Measurements from ENCODE around the gene CCNL2.
"Not testable (repeated sequence)": the region's sequence is repeated elsewhere in the genome, so short reads cannot be mapped to it uniquely, and the experiment has no call there.

The CCNL2 gene

DNA sequence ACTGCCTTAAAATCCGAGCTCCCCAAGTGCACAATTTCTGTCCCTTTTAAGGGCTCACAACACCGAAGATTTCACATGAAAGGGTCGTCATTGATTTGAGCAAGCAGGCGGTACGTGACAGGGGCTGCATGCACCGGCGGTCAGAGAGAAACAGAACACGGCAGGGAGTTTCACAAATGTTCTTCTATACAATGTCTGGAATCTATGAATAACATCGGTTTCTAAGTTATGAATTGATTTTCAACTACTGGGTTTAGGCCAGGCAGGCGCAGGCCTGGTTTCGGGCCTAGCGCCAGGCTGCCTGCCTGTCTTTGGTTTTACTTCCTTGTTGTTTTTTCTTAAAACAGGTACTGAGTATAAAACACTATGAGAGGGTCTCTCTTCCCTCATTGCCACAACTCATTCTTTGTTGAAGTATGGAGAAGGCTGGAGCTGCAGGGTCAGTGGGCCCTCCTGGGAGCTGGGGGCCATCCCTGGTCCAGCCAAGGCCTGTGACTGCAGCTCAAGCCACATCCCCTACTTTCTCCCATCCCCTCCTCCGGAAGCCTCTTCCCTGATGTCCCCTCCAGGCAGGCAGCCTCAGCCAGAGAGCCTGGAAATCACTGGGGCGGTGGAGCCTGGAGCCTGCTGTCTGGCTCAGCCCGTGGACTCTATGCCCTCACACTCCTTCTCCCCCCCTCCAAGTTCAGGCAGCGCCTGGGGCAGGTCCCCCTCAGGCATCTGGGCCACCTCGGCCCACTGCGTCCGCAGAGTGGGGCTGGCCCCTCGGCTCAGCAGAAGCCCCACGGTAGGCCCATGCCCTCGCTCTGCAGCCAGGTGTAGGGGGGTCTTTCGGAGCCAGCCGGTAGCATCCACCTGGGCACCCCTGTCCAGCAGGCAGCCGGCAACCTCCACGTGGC lies 19.6 kb upstream of the CCNL2 start:
- DNase-seq = no peak

DNA sequence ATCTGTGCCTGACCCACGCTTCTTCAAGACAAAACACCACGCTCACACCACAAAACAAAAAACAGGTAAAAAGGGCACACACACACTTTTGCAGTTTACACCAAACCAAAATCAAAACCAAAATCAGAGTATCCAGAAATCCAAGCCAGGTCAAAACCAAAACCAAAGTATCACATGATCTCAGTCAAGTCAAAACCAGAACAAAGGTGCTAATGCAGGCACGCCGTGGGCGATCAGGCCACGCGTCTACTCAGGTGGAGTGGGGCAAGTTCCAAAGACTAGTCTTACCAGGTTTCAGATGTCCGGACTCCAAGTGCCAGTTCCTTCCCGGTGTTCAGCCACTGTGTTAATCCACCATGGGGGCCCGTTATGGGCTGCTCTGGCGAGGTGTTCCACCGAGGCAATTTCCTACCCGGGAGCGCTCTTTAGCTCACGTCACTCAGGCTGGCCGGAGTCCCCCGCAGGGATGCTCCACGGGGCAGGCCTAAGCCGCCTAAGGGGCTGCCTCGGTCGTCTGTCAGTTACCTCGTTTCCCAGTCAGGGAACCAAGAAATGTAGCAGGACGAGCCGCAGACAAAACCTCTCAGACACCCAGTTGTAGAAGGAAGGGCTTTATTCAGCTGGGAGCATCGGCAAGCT lies 18.8 kb upstream of the CCNL2 start:
- not testable (repeated sequence) for DNase-seq

DNA sequence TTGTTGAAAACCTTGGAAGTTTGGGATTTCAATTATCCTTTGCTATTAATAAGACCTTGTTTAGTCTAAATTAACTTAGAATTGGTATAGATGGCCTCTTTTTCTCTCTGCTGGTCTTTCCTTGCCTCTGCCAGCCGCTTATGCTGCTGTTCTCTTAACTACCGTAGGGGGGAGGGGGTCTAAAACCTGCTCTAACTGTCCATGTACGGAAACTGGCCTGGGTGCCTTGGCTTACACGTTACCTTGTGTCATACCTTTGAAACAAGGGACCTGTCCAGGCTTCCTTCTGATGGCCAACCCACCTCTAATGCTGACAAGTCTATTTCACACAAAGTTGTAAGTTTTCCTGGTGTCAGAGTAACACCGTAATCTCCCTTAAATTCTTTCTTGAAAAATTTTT lies 18.3 kb upstream of the CCNL2 start:
- DNase-seq = not testable (repeated sequence)

DNA sequence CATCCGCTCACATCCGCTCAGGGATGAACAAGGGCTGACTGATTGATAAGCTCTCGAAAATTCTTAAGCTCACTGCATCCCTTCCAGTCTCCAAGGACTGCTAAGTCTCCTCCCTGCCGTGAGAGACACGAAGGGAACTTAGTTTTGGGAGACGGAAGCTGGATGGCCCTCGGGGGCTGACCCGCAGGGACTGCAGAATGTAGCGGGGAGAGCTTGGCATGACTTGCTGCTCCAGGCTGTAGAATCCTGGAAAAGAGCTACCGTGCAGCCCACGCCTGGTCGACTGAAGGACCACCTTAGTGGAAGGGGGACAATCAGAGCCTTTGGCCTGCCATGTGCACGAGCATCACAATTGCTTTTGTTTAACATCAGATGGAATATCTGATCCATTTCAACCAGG lies 16.6 kb upstream of the CCNL2 start:
- DNase-seq = no peak

DNA sequence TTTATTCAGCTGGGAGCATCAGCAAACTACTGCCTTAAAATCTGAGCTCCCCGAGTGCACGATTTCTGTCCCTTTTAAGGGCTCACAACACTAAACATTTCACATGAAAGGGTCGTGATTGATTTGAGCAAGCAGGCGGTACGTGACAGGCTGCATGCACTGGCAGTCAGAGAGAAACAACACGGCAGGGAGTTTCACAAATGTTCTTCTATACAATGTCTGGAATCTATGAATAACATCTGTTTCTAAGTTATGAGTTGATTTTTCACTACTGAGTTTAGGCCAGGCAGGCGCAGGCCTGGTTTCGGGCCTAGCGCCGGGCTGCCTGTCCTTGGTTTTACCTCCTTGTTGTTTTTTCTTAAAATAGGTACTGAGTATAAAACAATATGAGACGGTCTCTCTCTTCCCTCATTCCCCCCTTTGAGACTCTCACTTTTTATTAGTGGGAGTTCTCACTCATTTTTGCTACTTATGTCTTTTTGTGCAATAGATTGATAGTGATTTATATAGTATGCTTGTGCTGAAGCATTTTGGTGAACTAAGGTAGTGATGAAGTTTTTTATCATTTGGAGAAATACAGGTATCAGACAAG lies 13.3 kb upstream of the CCNL2 start:
- DNase-seq = not testable (repeated sequence)

DNA sequence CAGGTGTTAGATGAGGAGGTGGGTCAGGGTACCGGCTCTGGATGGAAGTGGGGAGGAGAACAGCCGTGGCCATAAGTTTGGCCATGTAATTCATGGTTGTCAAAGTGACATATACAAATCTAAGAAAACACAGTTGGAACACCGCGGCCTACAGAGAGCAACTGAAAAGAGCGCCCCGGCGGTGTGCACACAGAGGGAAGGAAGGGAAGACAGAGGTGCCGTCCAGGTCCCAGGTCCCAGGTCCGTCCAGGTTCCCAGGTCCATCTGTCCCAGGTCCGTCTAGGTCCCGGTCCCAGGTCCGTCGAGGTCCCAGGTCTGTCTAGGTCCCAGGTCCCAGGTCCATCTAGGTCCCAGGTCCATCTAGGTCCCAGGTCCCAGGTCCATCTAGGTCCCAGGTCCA lies 12.5 kb upstream of the CCNL2 start:
- DNase-seq = no peak

DNA sequence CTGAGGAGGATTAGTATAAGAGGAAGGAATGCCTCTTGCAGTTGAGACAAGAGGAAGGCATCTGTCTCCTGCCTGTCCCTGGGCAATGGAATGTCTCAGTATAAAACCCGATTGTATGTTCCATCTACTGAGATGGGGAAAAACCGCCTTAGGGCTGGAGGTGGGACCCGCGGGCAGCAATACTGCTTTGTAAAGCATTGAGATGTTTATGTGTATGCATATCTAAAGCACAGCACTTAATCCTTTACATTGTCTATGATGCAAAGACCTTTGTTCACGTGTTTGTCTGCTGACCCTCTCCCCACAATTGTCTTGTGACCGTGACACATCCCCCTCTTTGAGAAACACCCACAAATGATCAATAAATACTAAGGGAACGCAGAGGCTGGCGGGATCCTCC lies 11.1 kb upstream of the CCNL2 start:
- DNase-seq = not testable (repeated sequence)

DNA sequence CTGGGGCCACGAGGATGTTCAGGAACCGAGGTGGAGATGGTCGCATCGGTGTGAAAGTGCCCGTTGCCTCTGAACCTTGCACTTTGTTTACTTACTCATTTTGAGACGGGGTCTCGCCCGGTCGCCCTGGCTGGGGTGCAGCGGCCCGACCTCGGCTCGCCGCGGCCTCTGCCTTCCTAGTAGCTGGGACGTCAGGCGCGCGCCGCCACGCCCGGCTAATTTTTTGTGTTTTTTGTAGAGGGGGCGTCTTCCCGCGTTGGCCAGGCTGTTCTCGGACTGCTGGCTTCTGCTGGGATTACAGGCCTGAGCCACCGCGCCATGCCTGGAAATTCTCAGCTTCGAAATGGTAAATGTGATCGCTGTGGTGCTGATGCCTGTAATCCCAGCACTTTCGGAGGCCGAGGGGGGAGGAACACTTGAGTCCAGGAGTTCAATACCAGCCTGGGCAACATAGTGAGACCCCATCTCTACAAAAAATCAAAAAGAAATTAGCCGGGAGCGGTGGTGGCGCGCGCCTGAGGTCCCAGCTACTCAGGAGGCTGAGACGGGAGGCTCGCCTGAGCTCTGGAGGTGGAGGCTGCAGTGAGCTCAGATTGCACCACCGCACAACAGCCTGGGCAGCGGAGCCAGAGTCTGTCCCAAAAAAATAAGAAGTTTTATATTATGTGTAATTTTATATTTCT lies 8.6 kb upstream of the CCNL2 start:
- DNase-seq = no peak

DNA sequence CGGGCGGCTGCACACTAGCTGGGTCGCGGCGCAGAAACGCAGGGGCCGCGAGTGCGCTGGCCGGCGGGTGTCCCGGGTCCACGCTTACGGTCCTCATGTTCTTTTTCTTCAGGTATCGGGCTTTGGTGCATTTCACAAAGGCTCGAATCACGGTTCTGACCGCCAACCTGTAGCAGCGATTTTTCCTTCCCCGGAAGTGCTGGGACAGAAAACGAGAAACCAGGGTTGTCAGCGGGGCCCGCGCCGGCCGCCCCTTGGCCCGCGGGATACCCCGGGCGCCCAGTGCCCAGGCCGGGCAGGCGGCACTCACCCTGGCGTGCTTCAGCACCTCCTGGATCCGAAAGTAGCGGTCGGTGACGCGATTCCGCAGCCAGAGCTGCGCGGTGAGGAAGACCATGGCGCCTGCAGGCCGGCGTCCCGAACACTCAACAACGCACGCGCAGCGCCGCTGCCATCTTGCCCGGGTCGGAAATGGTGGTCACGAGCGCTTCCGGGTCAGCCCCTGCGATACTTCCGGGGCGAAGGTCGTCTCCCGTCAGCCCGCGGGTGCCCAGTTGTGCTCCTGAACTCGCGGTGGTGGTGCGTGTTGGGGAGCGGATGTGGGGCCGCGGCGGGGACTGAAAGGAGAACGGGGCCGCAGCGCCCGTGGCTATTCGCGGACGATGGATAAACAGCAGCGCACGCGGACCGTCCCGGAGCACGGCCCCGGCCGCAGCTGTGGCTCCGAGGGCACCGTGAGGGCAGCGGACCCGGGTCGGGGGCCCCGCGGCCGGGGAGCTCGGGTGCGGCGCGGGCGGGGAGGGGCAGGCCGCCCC lies 7.9 kb upstream of the CCNL2 start, which contains the start of gene MRPL20:
Gene MRPL20, minus strand, starts transcription at position 473 of the 815 bp plus-strand sequence. Its CDS starts 76 bp downstream, at position 397.
- peak; percentile 89 for DNase-seq

DNA sequence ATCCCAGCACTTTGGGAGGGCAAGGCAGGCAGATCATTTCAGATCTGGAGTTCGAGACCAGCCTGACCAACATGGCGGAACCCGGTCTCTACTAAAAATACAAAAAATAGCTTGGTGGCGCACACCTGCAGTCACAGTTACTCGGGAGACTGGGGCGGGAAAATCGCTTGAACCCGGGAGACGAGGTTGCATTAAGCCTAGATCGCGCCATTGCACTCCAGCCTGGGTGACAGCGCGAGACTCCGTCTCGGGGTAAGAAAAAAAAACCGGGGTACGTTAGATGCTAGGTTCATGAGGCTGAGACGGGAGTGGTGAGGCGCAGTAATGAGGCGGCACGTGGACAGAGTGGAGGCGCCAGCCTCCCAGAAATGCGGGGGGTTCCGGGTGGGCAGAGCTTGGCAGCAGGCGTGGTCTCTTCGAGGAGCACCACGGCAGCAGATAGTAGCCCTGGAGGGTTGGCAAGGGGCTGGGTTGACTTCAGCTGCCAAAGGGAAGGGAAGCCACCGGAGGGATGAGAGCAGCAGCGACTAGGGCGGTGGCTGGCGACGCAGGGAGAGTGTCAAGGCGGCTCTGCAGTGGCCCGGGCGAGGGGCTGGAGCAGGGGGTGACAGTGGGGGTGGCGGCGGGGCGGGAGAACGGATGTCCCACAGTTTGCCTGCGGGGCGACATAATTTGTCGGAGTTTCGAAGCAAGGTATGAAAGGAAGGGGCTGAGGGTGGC lies 7.1 kb upstream of the CCNL2 start:
- DNase-seq = no peak

DNA sequence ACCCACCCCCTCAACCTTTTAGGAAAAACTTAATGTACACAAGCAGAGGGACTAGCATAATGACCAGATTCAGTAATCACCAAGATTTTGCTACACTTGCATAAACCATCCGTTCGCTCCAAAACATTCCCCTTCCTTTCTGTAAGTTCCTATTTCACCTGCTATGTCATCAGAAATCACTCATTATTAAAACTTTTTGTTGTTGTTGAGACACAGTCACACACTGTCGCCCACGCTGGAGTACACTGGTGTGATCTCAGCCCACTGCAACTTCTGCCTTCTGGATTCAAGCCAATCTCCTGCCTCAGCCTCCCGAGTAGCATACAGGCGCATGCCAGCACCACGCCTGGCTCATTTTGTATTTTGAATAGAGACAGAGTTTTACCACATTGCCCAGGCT lies 4.5 kb upstream of the CCNL2 start:
- DNase-seq = no peak

DNA sequence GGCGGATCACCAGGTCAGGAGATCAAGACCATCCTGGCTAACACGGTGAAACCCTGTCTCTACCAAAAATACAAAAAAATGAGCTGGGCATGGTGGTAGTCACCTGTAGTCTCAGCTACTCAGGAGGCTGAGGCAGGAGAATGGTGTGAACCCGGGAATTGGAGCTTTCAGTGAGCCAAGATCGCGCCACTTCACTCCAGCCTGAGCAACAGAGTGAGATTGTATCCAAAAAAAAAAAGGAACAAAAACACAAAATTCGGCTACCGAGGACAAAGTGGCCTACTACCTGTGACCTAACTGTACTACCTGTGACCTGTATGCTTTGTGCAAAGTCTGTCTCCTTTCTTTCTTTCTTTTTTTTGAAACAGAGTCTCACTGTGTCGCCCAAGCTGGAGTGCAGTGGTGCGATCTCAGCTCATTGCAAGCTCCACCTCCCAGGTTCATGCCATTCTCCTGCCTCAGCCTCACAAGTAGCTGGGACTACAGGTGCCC lies 3.8 kb upstream of the CCNL2 start:
- not testable (repeated sequence) for DNase-seq

DNA sequence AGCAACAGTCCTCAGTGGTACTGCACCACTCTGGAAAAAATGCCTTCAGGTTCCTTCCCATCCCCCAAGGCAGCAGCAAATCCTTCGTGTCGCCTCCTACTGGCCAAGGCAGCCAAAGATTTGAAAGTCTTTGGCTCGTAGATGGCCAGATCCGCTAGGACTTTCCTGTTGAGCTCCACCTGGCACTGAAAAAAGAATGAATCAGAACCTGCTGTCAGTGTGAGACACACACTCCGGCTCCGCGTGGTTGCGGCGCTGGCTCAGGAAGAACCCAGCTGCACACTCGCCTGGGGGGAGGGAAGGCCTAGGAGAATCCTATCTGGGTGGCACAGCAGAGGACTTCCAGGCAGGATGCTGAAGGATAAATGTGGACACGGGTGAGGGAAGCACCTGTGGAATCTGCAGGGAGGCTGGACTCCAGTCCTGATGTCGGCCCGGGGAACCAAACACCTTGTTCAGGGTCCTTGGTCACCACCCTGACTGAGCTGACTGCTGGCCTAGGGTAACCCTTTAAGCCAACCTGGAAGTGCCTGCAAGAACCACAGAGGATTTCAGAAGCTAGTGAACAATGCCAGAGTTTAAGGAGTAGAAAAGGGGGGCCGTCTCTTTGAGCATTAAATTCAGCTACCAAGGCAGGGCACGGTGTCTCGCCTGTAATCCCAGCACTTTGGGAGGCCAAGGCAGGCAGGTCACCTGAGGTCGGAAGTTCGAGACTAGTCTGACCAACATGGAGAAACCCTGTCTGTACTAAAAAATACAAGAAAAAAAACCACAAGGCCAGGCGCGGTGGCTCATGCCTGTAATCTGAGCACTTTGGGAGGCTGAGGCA lies 3.2 kb upstream of the CCNL2 start:
- DNase-seq = no peak

DNA sequence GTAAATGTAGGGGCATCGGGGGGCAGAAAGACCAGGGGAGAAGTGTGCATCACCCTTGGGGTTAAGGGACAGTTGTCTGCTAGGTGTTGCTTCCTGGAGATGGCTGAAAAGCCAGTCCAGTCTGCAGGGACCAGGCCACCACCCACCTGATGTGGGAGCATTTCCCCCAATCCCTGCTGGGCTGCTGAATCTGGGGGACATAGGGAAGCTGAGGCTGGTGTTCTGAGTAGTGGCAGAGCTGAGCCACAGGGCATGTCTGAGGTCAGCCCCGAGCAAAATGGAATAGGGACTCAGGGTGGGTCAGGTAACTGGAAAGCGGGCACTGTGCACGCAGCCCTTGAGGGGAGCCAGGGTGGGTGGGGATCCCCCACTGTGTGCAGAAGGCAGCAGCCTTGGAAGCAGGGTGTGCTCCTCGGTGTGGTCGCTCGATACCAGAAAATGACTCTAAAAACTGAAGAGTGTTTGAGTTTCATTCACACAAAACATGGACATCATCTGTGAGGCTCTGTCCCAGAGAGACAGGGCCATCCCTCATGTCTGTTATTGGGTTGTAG lies 2.4 kb upstream of the CCNL2 start:
- DNase-seq = no peak

DNA sequence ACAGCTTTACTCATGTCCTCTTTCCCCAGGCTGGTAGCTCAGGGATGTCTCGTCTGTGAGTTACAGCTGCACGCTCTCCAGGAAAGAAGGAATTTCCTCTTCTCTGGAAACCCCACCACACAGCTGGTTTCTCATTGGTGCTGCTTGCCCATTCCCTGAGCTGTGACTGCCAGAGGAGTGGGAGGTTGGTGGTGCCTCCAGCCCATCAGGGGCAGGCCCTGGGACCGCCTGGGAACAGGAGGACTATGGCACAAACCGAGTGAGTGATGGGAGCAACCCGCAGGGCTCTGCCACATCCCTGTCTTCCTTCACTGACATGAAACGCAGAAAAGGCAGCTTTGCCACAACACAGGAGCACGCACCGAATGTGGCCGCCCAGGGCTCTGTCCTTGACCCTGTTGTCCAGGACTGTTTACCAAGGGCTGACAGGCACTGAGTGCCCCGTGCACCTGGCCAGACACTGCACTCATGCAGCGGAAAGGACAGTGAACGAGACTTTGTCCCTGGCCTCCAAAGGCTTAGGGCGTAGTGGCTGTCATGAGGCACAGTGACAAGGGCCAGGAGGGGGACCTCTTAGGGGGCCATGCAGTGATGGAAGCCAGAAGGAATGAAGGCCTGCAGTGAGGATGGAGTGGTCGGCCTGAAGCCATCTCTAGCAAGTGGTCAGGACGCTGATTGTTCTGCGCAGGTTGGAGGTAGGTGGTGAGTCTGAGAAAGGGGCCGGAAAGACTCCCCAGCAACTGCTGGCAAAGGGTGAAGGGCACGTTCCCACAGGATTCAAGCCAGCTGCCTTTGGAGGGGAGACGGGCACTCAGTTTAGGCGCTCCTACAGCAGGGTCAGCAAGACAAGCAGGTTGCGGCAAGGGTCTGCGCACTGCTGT lies 1.7 kb upstream of the CCNL2 start:
- DNase-seq = no peak

DNA sequence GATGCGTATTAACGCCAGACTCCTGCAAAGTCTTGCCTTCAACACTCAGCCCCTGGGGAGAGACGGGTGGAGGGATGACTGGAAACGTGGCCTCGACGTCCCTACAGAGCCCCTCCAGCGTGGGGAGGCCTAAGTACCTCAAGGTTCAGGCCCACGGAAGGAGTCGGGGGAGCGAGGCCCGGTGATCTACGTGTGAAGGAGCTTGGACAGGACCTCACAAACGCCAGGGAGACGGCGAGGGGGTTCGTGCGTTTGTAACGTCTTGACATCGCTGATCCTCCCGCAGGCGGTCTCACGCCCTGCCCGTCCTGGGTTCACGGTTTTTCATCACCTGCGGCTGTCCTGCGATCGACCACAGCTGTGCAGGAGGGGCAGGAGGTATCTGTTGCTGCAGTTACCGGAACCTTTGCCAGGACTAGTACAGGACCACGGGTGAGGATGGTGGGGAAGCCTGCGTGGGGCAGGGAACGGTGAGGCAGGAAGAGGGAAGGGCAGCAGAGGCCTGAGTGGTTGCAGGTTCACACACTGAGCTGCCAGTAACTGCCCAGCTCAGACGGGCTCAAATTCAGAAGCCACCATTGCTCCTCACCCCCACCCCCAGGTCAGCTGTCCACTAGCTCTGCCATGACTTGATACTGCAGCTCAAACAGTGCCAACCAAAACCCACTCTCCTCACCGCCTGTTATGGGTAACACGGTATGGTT lies 889 bp upstream of the CCNL2 start:
- no peak for DNase-seq

DNA sequence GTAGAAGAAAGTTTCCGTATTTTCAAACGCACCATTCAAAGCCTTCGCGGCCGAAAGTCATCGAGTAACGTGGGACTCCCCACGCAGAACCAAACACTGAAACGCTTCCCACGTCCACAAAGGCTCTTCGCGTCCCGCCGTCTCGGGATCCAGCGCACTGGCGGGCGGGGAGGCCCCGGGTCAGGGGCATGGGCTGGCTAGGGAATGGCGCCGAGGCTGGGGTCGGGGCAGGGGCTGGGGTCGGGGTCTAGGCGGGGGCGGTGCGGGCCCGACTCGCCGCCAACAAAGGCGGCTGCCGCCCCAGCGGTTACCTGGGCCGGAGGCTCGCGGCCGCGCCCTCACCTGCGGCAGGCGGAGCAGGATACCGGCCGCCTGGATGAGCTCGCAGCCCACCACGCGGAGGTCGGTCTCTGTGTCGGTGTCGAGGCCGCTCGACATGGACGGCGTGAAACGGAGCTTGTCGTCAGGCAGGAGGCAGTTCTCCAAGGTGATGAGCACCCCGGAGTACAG lies 403 bp downstream of the CCNL2 start:
- no peak for DNase-seq

DNA sequence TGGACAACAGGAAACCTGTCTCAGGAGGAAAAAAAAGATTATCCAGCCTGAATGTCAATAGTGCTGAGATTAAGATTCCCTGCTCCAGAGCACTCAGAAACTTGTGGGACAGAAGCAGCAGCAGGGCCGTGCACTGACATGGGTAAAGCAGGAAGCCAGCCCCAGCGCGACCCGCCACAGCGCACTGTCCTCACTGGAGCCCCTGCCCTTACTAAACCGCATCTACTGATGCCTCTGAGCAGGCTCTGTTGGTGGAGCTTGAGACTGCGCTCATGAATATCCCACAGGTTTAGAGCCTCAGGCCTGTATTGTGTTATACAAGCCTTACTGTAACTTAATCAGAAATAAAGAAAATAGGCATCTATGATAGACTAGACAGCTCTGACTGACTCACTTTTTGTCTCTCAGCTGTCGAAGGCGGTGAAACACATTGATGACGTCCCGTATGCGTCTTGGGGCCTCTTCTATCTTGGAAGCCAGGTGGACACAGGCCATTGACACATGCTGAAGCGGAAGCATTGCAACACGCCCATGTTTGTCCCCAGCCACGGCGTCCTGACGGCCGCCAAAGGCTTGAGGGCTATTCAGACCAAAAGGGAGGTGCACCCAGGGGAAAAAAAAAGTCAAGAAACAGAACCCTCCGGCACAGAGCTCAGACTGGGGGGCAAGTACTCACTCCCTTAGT lies 1.2 kb downstream of the CCNL2 start:
- no peak for DNase-seq
